Gastroesophageal sphincter (tissue), 3 donors: ENCODE measurements around the gene ECI1.

Experiments
- POLR2A ChIP-seq, 2 donors: fragments of 450-650 bp; IDR thresholded peaks; one replicate each; pipeline ENCODE4 v1.6.1; 2017; ENCODE audit warnings: antibody characterized with exemption in 2 of 2, mild to moderate bottlenecking in 2 of 2, moderate library complexity in 1 of 2
- POLR2AphosphoS5 ChIP-seq: sonication (generic); formaldehyde crosslinking; IDR thresholded peaks from one replicate; pipeline ENCODE4 v1.6.1; 2017; ENCODE audit warnings: antibody characterized with exemption
- TF ChIP-seq, protein P1 (sequence below), 4 experiments: fragments of 200-600 bp in 2 of 4; fragments of 450-650 bp in 2 of 4; sonication (generic) in 1 of 4; IDR thresholded peaks; one replicate each; pipeline ENCODE4 v1.5.1; 2017 to 2019; ENCODE audit warnings: antibody characterized with exemption in 4 of 4, mild to moderate bottlenecking in 2 of 4, moderate library complexity in 2 of 4

GRCh38 chr16:2284797-2285576 lies 33.6 kb upstream of the ECI1 start:
- TF ChIP-seq POLR2AphosphoS5 = no peak
- TF ChIP-seq, protein P1, sequence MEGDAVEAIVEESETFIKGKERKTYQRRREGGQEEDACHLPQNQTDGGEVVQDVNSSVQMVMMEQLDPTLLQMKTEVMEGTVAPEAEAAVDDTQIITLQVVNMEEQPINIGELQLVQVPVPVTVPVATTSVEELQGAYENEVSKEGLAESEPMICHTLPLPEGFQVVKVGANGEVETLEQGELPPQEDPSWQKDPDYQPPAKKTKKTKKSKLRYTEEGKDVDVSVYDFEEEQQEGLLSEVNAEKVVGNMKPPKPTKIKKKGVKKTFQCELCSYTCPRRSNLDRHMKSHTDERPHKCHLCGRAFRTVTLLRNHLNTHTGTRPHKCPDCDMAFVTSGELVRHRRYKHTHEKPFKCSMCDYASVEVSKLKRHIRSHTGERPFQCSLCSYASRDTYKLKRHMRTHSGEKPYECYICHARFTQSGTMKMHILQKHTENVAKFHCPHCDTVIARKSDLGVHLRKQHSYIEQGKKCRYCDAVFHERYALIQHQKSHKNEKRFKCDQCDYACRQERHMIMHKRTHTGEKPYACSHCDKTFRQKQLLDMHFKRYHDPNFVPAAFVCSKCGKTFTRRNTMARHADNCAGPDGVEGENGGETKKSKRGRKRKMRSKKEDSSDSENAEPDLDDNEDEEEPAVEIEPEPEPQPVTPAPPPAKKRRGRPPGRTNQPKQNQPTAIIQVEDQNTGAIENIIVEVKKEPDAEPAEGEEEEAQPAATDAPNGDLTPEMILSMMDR (IDR thresholded peaks at IDR 0.05) = no peak
- no peak for TF ChIP-seq POLR2A (IDR thresholded peaks at IDR 0.05)
